ENCODE measurements around the gene PHF21A. TPM values are rescaled to one million over a fixed set of nuclear protein-coding genes. Genes with fewer than 3 reads are reported as not detected.

PHF21A gene
- total RNA-seq, 1 experiment from 2014 or later: 8.2 TPM

- no peak overlapping the region for H3K27ac ChIP-seq (ENCODE audit: low read length)
- H3K9me3 ChIP-seq (ENCODE audit: low read length): no peaks in the 10 kb centered on the region
- no peaks in the 10 kb centered on the region for H3K9me2 ChIP-seq (replicated peaks; ENCODE audit: low read length)
- no peak for DNase-seq
- TF ChIP-seq EZH2phosphoT487 (IDR thresholded peaks at IDR 0.05; ENCODE audit: borderline replicate concordance, low read length) (no peak), CTCF (conservative IDR thresholded peaks at IDR 0.05; ENCODE audit: low read depth, low read length) (no peak), EZH2 (IDR thresholded peaks at IDR 0.05; ENCODE audit: low read length, unreplicated experiment) (no peak)
- no peaks in the 10 kb centered on the region for H3K27me3 ChIP-seq (ENCODE audit: low read length)
- 0 out of 2 replicates have a peak, but pooled peaks cover 7% of the 10 kb centered on the region for H3K4me1 ChIP-seq (ENCODE audit: insufficient read depth, low read length)
- no peak for ATAC-seq
- H2AFZ ChIP-seq (ENCODE audit: low read length): no peak overlapping the region
- H3K36me3 ChIP-seq (ENCODE audit: low read depth, low read length): no peaks in the 10 kb centered on the region
- intact Hi-C loops (cut with micrococcal nuclease): no loop called here
- H3F3A ChIP-seq (ENCODE audit: low read length, unreplicated experiment): no peaks in the 10 kb centered on the region
- H3K79me2 ChIP-seq (ENCODE audit: low read length): no peaks in the 10 kb centered on the region
- ChIA-PET CTCF (no interaction called here), POLR2A (ENCODE audit: unreplicated experiment) (no interaction called here)
- H3K4me3 ChIP-seq (ENCODE audit: low read length): no peak overlapping the region
- no TSS peak for BruUV-seq (replicated peaks)
- H3K9ac ChIP-seq (ENCODE audit: low read length): no peak overlapping the region
- no peaks in the 10 kb centered on the region for H4K20me1 ChIP-seq (ENCODE audit: low read length)
- H3K4me2 ChIP-seq (ENCODE audit: low read length): no peak overlapping the region
Measured at GRCh38 chr11:45899086-45899447, 222.2 kb downstream of the PHF21A start.

- no peak overlapping the region for H3K9ac ChIP-seq (ENCODE audit: low read length)
- ATAC-seq (no peak), DNase-seq (no peak)
- no peaks in the 10 kb centered on the region for H3K36me3 ChIP-seq (ENCODE audit: low read depth, low read length)
- H2AFZ ChIP-seq (ENCODE audit: low read length): no peak overlapping the region
- POLR2A ChIA-PET (ENCODE audit: unreplicated experiment): no interaction called here
- H3K27ac ChIP-seq (ENCODE audit: low read length): no peak overlapping the region
- H3K4me1 ChIP-seq (ENCODE audit: insufficient read depth, low read length): 0 out of 2 replicates have a peak, but pooled peaks cover 7% of the 10 kb centered on the region
- H3K79me2 ChIP-seq (ENCODE audit: low read length): no peaks in the 10 kb centered on the region
- no peak overlapping the region for H3K4me2 ChIP-seq (ENCODE audit: low read length)
- no peaks in the 10 kb centered on the region for H3K9me3 ChIP-seq (ENCODE audit: low read length)
- CTCF ChIA-PET: no interaction called here
- no peak overlapping the region for H3K4me3 ChIP-seq (ENCODE audit: low read length)
- TF ChIP-seq EZH2 (IDR thresholded peaks at IDR 0.05; ENCODE audit: low read length, unreplicated experiment) (no peak), CTCF (conservative IDR thresholded peaks at IDR 0.05; ENCODE audit: low read depth, low read length) (no peak), EZH2phosphoT487 (IDR thresholded peaks at IDR 0.05; ENCODE audit: borderline replicate concordance, low read length) (no peak)
- no TSS peak for BruUV-seq (replicated peaks)
- no peaks in the 10 kb centered on the region for H3K9me2 ChIP-seq (replicated peaks; ENCODE audit: low read length)
- H3F3A ChIP-seq (ENCODE audit: low read length, unreplicated experiment): no peaks in the 10 kb centered on the region
- H3K27me3 ChIP-seq (ENCODE audit: low read length): no peaks in the 10 kb centered on the region
- H4K20me1 ChIP-seq (ENCODE audit: low read length): no peaks in the 10 kb centered on the region
- intact Hi-C loops (cut with micrococcal nuclease): no loop called here
Measured at GRCh38 chr11:45897556-45897955, 223.7 kb downstream of the PHF21A start.

GRCh38 chr11:45896422-45896984, 224.8 kb downstream of the PHF21A start:
- no peak for TF ChIP-seq CTCF (conservative IDR thresholded peaks at IDR 0.05; ENCODE audit: low read depth, low read length)
- TF ChIP-seq EZH2 (IDR thresholded peaks at IDR 0.05; ENCODE audit: low read length, unreplicated experiment): no peak
- TF ChIP-seq EZH2phosphoT487 (IDR thresholded peaks at IDR 0.05; ENCODE audit: borderline replicate concordance, low read length): no peak
- intact Hi-C loops (cut with micrococcal nuclease): no loop called here
- H3K27ac ChIP-seq (ENCODE audit: low read length): no peak overlapping the region
- H3K36me3 ChIP-seq (ENCODE audit: low read depth, low read length): no peaks in the 10 kb centered on the region
- no peak overlapping the region for H3K4me2 ChIP-seq (ENCODE audit: low read length)
- no peaks in the 10 kb centered on the region for H3K9me2 ChIP-seq (replicated peaks; ENCODE audit: low read length)
- H3K27me3 ChIP-seq (ENCODE audit: low read length): no peaks in the 10 kb centered on the region
- 0 out of 2 replicates have a peak, but pooled peaks cover 7% of the 10 kb centered on the region for H3K4me1 ChIP-seq (ENCODE audit: insufficient read depth, low read length)
- CTCF ChIA-PET: no interaction called here
- no peaks in the 10 kb centered on the region for H3K9me3 ChIP-seq (ENCODE audit: low read length)
- H3K4me3 ChIP-seq (ENCODE audit: low read length): no peak overlapping the region
- ATAC-seq (no peak), DNase-seq (no peak)
- H4K20me1 ChIP-seq (ENCODE audit: low read length): no peaks in the 10 kb centered on the region
- H3K79me2 ChIP-seq (ENCODE audit: low read length): no peaks in the 10 kb centered on the region
- H3F3A ChIP-seq (ENCODE audit: low read length, unreplicated experiment): no peaks in the 10 kb centered on the region
- BruUV-seq (replicated peaks): no TSS peak
- H2AFZ ChIP-seq (ENCODE audit: low read length): no peak overlapping the region
- H3K9ac ChIP-seq (ENCODE audit: low read length): no peak overlapping the region
- POLR2A ChIA-PET (ENCODE audit: unreplicated experiment): no interaction called here
